ENCODE measurements around the gene TLCD4. TPM values are rescaled to one million over a fixed set of nuclear protein-coding genes. Genes with fewer than 3 reads are reported as not detected.

The TLCD4 gene
- total RNA-seq, 2 donors from 2014 or later = 10.2 to 15.6 TPM

GRCh38 chr1:95133687-95134086 lies 16.5 kb downstream of the TLCD4 start:
- DNase-seq (no peak), ATAC-seq (no peak)
- no peak overlapping the region for H3K4me3 ChIP-seq

DNA sequence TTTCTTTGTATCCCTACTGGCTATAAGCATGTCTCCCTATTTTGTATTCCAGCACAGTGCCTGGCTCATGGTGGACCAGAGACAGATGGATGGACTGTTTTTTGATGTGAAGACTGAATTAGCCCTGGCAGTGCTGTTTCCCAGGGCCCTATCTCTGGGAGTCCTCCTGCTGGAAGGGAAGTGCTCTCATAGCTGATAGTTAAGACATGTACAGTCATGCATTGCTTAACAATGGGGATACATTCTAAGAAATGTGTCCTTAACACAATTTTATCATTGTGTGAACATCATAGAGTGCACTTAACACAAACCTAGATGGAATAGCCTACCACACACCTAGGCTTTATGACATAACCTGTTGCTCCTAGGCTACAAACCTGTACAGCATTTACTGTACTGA lies 21.1 kb downstream of the TLCD4 start:
- intact Hi-C loops (cut with DNase I) = no loop called here
- DNase-seq (no peak), ATAC-seq (no peak)
- no peak for TF ChIP-seq POLR2A (IDR thresholded peaks at IDR 0.05)
- TF ChIP-seq, protein P1, sequence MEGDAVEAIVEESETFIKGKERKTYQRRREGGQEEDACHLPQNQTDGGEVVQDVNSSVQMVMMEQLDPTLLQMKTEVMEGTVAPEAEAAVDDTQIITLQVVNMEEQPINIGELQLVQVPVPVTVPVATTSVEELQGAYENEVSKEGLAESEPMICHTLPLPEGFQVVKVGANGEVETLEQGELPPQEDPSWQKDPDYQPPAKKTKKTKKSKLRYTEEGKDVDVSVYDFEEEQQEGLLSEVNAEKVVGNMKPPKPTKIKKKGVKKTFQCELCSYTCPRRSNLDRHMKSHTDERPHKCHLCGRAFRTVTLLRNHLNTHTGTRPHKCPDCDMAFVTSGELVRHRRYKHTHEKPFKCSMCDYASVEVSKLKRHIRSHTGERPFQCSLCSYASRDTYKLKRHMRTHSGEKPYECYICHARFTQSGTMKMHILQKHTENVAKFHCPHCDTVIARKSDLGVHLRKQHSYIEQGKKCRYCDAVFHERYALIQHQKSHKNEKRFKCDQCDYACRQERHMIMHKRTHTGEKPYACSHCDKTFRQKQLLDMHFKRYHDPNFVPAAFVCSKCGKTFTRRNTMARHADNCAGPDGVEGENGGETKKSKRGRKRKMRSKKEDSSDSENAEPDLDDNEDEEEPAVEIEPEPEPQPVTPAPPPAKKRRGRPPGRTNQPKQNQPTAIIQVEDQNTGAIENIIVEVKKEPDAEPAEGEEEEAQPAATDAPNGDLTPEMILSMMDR (IDR thresholded peaks at IDR 0.05) = no peak
- Histone ChIP-seq H3K36me3 (replicated peaks in 1 of 2; ENCODE audit: insufficient read depth in 1 of 2, low read depth in 2 of 2) (no peaks in the 10 kb centered on the region), H3K27me3 (no peaks in the 10 kb centered on the region), H3K9me3 (no peaks in the 10 kb centered on the region), H3K4me3 (no peak overlapping the region), H3K4me1 (no peaks in the 10 kb centered on the region), H3K27ac (no peak overlapping the region)

More at GRCh38 chr1:95133687-95134086, 16.5 kb downstream of the TLCD4 start:
- Histone ChIP-seq H3K27ac (no peak overlapping the region), H3K4me1 (no peaks in the 10 kb centered on the region), H3K27me3 (no peaks in the 10 kb centered on the region), H3K36me3 (replicated peaks in 1 of 2; ENCODE audit: insufficient read depth in 1 of 2, low read depth in 2 of 2) (no peaks in the 10 kb centered on the region), H3K9me3 (no peaks in the 10 kb centered on the region)
- TF ChIP-seq, protein P1 (IDR thresholded peaks at IDR 0.05) = no peak
- TF ChIP-seq POLR2A (IDR thresholded peaks at IDR 0.05) = no peak
- intact Hi-C loops (cut with DNase I) = no loop called here

- Histone ChIP-seq H3K27ac (no peak overlapping the region), H3K36me3 (replicated peaks in 1 of 2; ENCODE audit: insufficient read depth in 1 of 2, low read depth in 2 of 2) (no peaks in the 10 kb centered on the region), H3K27me3 (no peaks in the 10 kb centered on the region), H3K9me3 (no peaks in the 10 kb centered on the region), H3K4me3 (no peak overlapping the region), H3K4me1 (no peaks in the 10 kb centered on the region)
- DNase-seq = no peak
- no peak for ATAC-seq
- intact Hi-C loops (cut with DNase I) = no loop called here
- WGBS, 2 donors = 100% methylated on average over 1 of the region's 1 CpG
- TF ChIP-seq POLR2A (IDR thresholded peaks at IDR 0.05) = no peak
Observed at GRCh38 chr1:95139039-95139438, 21.9 kb downstream of the TLCD4 start.

- no peaks in the 10 kb centered on the region for H3K27me3 ChIP-seq
- peaks cover 0 to 2% of the 10 kb centered on the region in 2 donors for H3K36me3 ChIP-seq (replicated peaks in 1 of 2; ENCODE audit: insufficient read depth in 1 of 2, low read depth in 2 of 2)
- TF ChIP-seq, protein P1 (IDR thresholded peaks at IDR 0.05) = no peak
- TF ChIP-seq POLR2A (IDR thresholded peaks at IDR 0.05) = no peak
- H3K9me3 ChIP-seq = no peaks in the 10 kb centered on the region
- no peak overlapping the region for H3K4me3 ChIP-seq
- intact Hi-C loops (cut with DNase I) = no loop called here
- H3K4me1 ChIP-seq = no peaks in the 10 kb centered on the region
- ATAC-seq (no peak), DNase-seq (no peak)
- no peak overlapping the region for H3K27ac ChIP-seq
Observed at GRCh38 chr1:95140791-95141190, 23.6 kb downstream of the TLCD4 start.

DNA sequence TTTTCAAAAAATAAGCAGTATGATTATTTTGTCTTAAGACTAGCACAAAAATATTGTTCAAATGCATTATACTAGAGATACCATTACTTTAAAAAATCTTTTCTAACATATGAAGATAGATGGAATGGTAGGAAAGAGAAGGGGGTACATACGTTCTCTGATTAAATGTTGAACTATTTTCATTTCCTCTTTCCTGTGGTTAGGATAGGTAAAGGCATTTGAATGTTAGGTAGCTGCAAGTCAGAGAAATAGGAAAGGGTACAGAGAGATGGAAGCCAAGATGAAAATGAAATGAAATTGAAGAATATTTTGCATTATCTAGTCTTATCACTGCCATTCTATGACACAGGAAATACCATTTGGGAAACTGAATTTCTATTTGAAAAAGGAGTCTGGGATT lies 28.3 kb downstream of the TLCD4 start:
- Histone ChIP-seq H3K27me3 (no peaks in the 10 kb centered on the region), H3K4me3 (no peak overlapping the region), H3K9me3 (no peaks in the 10 kb centered on the region), H3K36me3 (replicated peaks in 1 of 2; ENCODE audit: insufficient read depth in 1 of 2, low read depth in 2 of 2) (peaks cover 0 to 4% of the 10 kb centered on the region in 2 donors), H3K4me1 (no peaks in the 10 kb centered on the region), H3K27ac (no peak overlapping the region)
- no peak for TF ChIP-seq POLR2A (IDR thresholded peaks at IDR 0.05)
- TF ChIP-seq, protein P1 (IDR thresholded peaks at IDR 0.05) = no peak
- no peak for ATAC-seq
- intact Hi-C loops (cut with DNase I) = no loop called here
- 79 to 91% methylated on average over 1 of the region's 1 CpG for WGBS, 2 donors
- no peak for DNase-seq
